K562 (cell line): Measurements from ENCODE around the gene ZNF384. TPM values are rescaled to one million over a fixed set of nuclear protein-coding genes. Genes with fewer than 3 reads are reported as not detected.
A peak's percentile ranks its signal among the peaks of the same experiment; 100 is the strongest.

Source experiments
- CBX1 ChIP-seq: sonication (generic); IDR thresholded peaks from 2 replicates; pipeline ENCODE4 v1.6.1; 2016; ENCODE audit warnings: antibody characterized with exemption, low read depth, mild to moderate bottlenecking
- CBX3 ChIP-seq, 2 experiments: IDR thresholded peaks; 1 replicate in 1 of 2; 2 replicates in 1 of 2; pipeline ENCODE4 v1.6.1; 2012; ENCODE audit warnings: inconsistent platforms in 2 of 2, low read length in 2 of 2, borderline replicate concordance in 1 of 2, control low read depth in 1 of 2
- HDGF ChIP-seq: fragments of 450-650 bp; IDR thresholded peaks from 2 replicates; pipeline ENCODE4 v1.6.1; 2016
- MAFK ChIP-seq: IDR thresholded peaks from 2 replicates; pipeline ENCODE4 v1.6.1; 2011; ENCODE audit warnings: low read length, improper control_type of control experiment
- SMC3 ChIP-seq: conservative IDR thresholded peaks from 2 replicates; pipeline ENCODE4 v1.6.1; 2011; ENCODE audit warnings: low read depth, low read length, improper control_type of control experiment; ENCODE audit not compliant: insufficient read depth
- SRF ChIP-seq, 2 experiments: fragments of 250-450, 450-650 bp in 1 of 2; sonication (Bioruptor Pico) in 1 of 2; sonication (generic) in 1 of 2; formaldehyde crosslinking; IDR thresholded peaks; 2 replicates each; pipeline versions ENCODE4 v1.5.0 to v1.5.1; 2020 to 2022; ENCODE audit warnings: mild to moderate bottlenecking in 1 of 2, missing genetic modification reagents in 1 of 2
- STAT5A ChIP-seq: IDR thresholded peaks from 2 replicates; pipeline ENCODE4 v1.6.1; 2012; ENCODE audit warnings: low read length, inconsistent platforms, borderline replicate concordance
- TAF1 ChIP-seq: IDR thresholded peaks from 2 replicates; pipeline ENCODE4 v1.6.1; 2011; ENCODE audit warnings: mild to moderate bottlenecking, low read length, moderate library complexity; ENCODE audit not compliant: insufficient read depth, control insufficient read depth, severe bottlenecking; ENCODE audit errors: extremely low read depth
- ZBTB8A ChIP-seq: fragments of 450-650 bp; IDR thresholded peaks from 2 replicates; pipeline ENCODE4 v1.6.1; 2018; ENCODE audit warnings: mild to moderate bottlenecking, moderate library complexity; ENCODE audit not compliant: partially characterized antibody
- ZNF197 ChIP-seq: fragments of 200-800 bp; sonication (Bioruptor generic); IDR thresholded peaks from 2 replicates; pipeline ENCODE4 v1.6.1; 2016; ENCODE audit warnings: low read depth, missing genetic modification characterization, missing compliant biosample characterization
- ZNF445 ChIP-seq: fragments of 250-450 bp; sonication (Bioruptor Pico); IDR thresholded peaks from 2 replicates; pipeline ENCODE4 v1.4.0; 2020; ENCODE audit warnings: low read depth, mild to moderate bottlenecking, moderate library complexity
- ZNF57 ChIP-seq: fragments of 450-650 bp; formaldehyde crosslinking; IDR thresholded peaks from 2 replicates; pipeline ENCODE4 v1.4.0; 2020; ENCODE audit warnings: mild to moderate bottlenecking, moderate library complexity
- polyA plus RNA-seq, 8 experiments: library from polyadenylated mRNA; depleted of rRNA in 4 of 8; stranded (reverse) in 5 of 8; unstranded in 3 of 8; fragments of >200 nt; fragmentation: Nextera tagmentation in 2 of 8; fragmentation: Illumina TruSeq in 1 of 8; extraction: Ambion mirVana in 2 of 8; extraction: Trizol in 1 of 8; gene quantifications; 2 replicates each; pipeline versions ENCODE4 v1.2.1 to v1.2.3, GENCODE V29; 2011 to 2014; ENCODE audit warnings: inconsistent platforms in 1 of 8, missing spikeins in 1 of 8
- total RNA-seq, 7 experiments: library from RNA; depleted of rRNA in 6 of 7; stranded (reverse); fragments of >200 nt in 6 of 7; fragmentation: Illumina TruSeq in 2 of 7; extraction: Trizol in 2 of 7; gene quantifications; 2 replicates each; pipeline versions ENCODE4 v1.2.1 to v1.2.3, GENCODE V29; 2011 to 2021; ENCODE audit warnings: low replicate concordance in 1 of 7
- TF ChIP-seq, protein P1 (sequence below): fragments of 450-650 bp; IDR thresholded peaks from 2 replicates; pipeline ENCODE4 v1.6.1; 2017; ENCODE audit warnings: antibody characterized with exemption, mild to moderate bottlenecking
- TF ChIP-seq, protein P2 (sequence below), 2 experiments: fragments of 450-650 bp; IDR thresholded peaks; 2 replicates each; pipeline ENCODE4 v1.6.1; 2016; ENCODE audit warnings: mild to moderate bottlenecking in 2 of 2, borderline replicate concordance in 1 of 2, low read depth in 1 of 2, moderate library complexity in 1 of 2

ZNF384 gene
- total and polyA plus RNA-seq, 9 of the 15 experiments (the other 6 are each of a cell fraction or from before 2014, with no cell fraction given), result 0.36 to 64.8 (median 21.3) TPM

DNA sequence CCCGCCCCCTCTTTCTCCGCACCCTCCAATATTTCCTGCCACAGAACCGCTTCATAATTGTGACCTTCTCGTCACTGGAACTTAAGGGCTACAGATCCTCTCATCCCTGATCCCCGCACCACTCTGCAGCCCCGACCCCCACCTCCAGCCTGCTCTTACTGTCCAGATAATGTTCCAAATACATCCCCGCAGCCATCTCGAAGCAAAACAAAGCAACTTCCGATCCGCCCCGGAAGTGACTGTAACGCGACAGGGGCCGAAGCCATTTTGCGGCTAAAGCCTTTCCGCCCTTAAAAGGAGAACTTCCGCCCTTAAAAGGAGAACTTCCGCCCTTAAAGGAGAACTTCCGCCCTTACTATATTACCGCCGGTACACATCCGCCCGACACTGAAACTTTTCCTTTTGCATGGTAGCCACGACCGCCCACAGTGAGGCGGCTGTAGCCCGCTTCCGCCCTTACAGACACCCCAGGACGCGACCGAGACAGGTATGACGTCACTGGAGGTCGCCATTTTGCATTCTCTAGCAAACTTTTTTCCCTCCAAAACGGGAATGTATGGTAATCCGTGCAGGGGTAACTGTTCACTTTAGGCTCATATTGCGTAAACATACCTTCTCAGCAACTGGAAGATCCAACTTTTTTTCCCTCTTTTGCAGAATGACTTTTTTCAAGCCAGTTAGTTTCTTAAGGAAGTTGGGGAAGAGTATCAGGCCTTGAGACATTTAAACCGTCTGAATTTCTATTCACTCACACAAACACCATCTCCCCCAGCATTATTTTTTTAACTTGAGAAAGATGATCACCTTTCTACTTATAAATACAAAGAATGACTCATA is 26.1 kb downstream of the ZNF384 start, which contains the start of gene ING4 (continued):
- TF ChIP-seq MAFK (peak; percentile 52), SRF (CRISPR knock-in tag; IDR thresholded peaks at IDR 0.05) (peak; percentile 68 to 97; a peak in 3 of 4 replicates), SMC3 (no peak), STAT5A (peak; percentile 14; the same call in 1 of the 2 replicates), ZNF57 (CRISPR knock-in tag) (no peak), TAF1 (peak; percentile 38), ZNF445 (CRISPR knock-in tag) (no peak), HDGF (no peak), ZBTB8A (no peak), ZNF197 (CRISPR knock-in tag) (peak; percentile 65; the same call in 1 of the 2 replicates), CBX3 (IDR thresholded peaks at IDR 0.05; ENCODE audit: borderline replicate concordance in 1 of 2, low read length in 2 of 2) (peak in 1 of 2 experiments; percentile 67; a peak in 1 of 3 replicates), CBX1 (no peak)
- TF ChIP-seq, protein P1, sequence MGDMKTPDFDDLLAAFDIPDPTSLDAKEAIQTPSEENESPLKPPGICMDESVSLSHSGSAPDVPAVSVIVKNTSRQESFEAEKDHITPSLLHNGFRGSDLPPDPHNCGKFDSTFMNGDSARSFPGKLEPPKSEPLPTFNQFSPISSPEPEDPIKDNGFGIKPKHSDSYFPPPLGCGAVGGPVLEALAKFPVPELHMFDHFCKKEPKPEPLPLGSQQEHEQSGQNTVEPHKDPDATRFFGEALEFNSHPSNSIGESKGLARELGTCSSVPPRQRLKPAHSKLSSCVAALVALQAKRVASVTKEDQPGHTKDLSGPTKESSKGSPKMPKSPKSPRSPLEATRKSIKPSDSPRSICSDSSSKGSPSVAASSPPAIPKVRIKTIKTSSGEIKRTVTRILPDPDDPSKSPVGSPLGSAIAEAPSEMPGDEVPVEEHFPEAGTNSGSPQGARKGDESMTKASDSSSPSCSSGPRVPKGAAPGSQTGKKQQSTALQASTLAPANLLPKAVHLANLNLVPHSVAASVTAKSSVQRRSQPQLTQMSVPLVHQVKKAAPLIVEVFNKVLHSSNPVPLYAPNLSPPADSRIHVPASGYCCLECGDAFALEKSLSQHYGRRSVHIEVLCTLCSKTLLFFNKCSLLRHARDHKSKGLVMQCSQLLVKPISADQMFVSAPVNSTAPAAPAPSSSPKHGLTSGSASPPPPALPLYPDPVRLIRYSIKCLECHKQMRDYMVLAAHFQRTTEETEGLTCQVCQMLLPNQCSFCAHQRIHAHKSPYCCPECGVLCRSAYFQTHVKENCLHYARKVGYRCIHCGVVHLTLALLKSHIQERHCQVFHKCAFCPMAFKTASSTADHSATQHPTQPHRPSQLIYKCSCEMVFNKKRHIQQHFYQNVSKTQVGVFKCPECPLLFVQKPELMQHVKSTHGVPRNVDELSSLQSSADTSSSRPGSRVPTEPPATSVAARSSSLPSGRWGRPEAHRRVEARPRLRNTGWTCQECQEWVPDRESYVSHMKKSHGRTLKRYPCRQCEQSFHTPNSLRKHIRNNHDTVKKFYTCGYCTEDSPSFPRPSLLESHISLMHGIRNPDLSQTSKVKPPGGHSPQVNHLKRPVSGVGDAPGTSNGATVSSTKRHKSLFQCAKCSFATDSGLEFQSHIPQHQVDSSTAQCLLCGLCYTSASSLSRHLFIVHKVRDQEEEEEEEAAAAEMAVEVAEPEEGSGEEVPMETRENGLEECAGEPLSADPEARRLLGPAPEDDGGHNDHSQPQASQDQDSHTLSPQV, result peak; percentile 85
- TF ChIP-seq, protein P2, sequence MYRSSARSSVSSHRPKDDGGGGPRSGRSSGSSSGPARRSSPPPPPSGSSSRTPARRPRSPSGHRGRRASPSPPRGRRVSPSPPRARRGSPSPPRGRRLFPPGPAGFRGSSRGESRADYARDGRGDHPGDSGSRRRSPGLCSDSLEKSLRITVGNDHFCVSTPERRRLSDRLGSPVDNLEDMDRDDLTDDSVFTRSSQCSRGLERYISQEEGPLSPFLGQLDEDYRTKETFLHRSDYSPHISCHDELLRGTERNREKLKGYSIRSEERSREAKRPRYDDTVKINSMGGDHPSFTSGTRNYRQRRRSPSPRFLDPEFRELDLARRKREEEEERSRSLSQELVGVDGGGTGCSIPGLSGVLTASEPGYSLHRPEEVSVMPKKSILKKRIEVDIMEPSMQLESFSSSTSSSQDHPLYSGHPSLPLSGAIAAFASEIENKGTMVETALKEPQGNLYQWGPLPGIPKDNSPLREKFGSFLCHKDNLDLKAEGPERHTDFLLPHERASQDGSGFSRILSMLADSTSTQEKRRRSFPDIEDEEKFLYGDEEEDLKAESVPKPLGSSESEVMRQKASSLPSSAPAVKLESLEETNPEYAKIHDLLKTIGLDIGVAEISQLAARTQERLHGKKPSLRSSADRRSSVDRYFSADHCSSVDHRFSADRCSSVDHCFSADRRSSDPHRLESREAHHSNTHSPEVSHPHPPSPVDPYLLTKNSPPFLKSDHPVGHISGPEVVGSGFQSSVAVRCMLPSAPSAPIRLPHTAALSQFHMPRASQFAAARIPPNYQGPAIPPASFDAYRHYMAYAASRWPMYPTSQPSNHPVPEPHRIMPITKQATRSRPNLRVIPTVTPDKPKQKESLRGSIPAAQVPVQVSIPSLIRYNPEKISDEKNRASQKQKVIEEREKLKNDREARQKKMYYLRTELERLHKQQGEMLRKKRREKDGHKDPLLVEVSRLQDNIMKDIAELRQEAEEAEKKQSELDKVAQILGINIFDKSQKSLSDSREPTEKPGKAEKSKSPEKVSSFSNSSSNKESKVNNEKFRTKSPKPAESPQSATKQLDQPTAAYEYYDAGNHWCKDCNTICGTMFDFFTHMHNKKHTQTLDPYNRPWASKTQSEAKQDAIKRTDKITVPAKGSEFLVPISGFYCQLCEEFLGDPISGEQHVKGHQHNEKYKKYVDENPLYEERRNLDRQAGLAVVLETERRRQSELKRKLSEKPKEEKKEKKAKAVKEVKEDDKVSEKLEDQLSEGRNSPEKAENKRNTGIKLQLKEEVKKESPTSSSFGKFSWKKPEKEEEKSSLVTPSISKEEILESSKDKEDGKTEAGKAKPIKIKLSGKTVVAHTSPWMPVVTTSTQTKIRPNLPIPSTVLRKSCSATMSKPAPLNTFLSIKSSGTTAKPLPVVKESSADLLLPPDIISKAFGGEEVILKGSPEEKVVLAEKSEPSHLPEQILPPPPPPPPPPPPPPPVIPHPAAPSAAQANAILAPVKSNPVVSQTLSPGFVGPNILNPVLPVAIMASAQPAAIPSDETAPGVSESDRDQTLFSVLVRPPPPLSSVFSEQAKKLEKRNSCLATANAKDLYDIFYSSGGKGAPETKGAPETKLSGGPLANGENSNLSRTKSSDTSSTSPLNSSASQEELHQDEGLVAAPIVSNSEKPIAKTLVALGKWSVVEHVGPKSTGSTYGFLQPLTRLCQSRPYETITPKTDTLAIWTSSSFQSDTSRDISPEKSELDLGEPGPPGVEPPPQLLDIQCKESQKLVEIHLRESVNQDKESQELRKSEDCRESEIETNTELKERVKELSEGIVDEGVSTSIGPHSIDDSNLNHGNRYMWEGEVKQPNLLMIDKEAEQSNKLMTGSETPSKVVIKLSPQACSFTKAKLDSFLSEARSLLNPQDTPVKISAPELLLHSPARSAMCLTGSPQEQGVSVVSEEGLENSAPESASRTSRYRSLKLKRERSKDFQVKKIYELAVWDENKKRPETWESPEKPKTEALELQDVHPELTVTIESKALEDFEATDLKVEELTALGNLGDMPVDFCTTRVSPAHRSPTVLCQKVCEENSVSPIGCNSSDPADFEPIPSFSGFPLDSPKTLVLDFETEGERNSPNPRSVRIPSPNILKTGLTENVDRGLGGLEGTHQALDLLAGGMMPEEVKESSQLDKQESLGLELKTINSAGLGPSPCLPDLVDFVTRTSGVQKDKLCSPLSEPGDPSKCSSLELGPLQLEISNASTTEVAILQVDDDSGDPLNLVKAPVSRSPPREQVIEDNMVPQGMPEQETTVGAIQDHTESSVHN (IDR thresholded peaks at IDR 0.05; ENCODE audit: borderline replicate concordance in 1 of 2, low read depth in 1 of 2), result peak in 1 of 2 experiments; percentile 56; a peak in 1 of 4 replicates
